ENCODE measurements around the gene ANKUB1. TPM values are rescaled to one million over a fixed set of nuclear protein-coding genes. Genes with fewer than 3 reads are reported as not detected.

The ANKUB1 gene
- polyA plus RNA-seq, 3 donors from 2014 or later = not detected

DNA sequence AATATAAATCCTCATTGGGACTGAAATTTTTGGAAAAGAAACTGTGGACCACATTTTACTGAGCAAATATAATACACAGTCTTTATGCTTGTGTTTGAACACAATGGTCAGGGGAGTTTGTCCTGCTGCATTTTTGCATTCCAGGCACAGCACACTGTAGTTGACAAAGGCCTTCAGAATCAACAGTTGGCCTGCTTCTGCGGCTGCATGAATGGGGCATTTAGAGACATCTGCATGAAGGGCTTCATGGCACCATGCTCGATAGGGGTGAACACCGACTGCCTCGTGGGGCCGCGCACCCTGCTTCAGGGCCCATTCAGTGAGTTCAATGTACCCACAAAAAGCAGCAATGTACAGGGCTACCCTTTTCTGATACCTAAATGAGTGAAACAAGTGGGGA is 24.6 kb downstream of the ANKUB1 start:
- no peaks in the 10 kb centered on the region for H3K9me3 Mint-ChIP-seq
- H3K4me3 Mint-ChIP-seq = no peak overlapping the region
- no peaks in the 10 kb centered on the region for H3K36me3 Mint-ChIP-seq
- DNase-seq = no peak
- H3K27me3 Mint-ChIP-seq (ENCODE audit: low read depth in 3 of 3) = peaks cover 3 to 12% (median 7%) of the 10 kb centered on the region in 3 donors
- H3K4me1 Mint-ChIP-seq = no peaks in the 10 kb centered on the region
- no peak overlapping the region for H3K27ac Mint-ChIP-seq

DNA sequence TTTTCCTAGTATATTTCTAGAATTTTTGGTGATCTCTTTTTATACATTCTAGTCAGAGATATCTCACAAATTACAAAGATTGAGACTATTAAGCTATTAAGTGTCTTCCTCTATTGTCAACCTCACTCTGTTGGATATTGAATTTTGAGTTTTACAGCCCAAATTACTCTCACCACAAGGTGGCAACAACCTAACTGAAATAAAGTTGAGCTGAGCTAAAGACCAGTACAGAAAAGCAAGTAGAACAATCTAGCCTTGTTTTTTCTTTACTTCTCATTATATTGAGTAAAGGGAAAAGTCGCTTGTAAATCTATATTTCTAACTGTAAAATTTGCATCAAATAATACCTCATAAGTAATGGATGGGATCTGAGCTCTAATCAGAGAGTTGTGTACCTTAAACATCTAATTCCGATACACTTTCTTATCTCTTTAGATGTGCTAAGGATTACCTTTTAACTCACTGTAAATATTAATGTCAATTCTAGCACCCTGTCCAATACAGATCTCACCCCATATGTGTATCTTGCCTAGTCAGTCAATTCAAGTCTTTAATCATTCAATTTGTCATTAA is 26.5 kb downstream of the ANKUB1 start:
- no peak for DNase-seq
- no peaks in the 10 kb centered on the region for H3K4me1 Mint-ChIP-seq

DNA sequence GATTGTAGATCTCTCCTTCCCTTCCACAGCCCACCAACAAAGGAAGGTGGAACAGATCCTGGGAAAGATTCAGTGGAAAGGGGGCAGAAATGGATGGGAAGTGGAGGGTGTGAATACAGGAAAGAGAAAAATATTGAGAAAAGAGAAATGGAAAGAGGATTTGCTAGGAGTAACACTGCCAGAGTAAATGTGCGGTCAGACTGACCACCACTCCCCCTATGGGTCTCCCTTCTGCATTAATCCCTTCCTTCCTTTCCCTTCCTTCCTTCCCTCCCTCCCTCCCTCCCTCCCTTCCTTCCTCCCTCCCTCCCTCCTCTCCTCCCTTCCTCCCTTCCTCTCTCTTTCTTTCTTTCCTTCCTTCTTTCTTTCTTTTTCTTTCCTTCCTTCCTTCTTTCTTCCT is 28.1 kb downstream of the ANKUB1 start:
- H3K36me3 Mint-ChIP-seq = no peaks in the 10 kb centered on the region
- H3K4me1 Mint-ChIP-seq = no peaks in the 10 kb centered on the region
- H3K4me3 Mint-ChIP-seq = no peak overlapping the region
- peaks cover 2 to 8% (median 7%) of the 10 kb centered on the region in 3 donors for H3K27me3 Mint-ChIP-seq (ENCODE audit: low read depth in 3 of 3)
- no peak overlapping the region for H3K27ac Mint-ChIP-seq
- no peak for DNase-seq
- H3K9me3 Mint-ChIP-seq = no peaks in the 10 kb centered on the region

More for the DNA sequence above, 26.5 kb downstream of the ANKUB1 start:
- no peak overlapping the region for H3K27ac Mint-ChIP-seq
- H3K9me3 Mint-ChIP-seq = no peaks in the 10 kb centered on the region
- peaks cover 1 to 8% (median 5%) of the 10 kb centered on the region in 3 donors for H3K27me3 Mint-ChIP-seq (ENCODE audit: low read depth in 3 of 3)
- H3K36me3 Mint-ChIP-seq = no peaks in the 10 kb centered on the region
- no peak overlapping the region for H3K4me3 Mint-ChIP-seq

DNA sequence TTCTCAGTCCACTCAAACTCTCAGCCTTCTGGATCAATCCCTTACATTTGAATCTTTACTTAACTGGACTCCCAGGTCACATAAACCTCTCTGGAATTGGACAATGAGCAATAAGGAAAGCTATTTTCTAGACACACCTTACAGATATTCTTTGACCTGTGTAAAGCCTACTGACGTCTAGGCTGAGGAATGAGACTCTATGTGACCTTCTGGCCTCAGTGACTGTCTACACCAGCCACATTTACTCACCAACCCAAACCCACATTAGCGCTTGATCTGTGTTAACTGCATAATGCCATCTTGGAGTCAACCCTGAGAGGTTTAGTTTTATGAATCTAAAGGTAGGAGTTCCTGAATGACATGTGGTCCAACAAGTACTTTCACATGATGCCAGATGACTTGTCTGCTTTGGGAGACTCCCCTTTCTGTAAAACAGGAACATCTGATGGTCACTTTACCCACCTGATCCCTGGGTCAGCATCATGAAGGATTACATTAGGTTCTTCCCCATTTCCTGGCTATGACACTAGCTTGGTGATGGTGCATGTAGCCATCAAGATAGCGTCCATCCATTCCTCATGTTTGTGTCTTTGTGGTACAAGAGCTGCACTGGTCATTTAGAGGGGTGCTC is 28.7 kb downstream of the ANKUB1 start:
- Mint-ChIP-seq H3K27ac (no peak overlapping the region), H3K9me3 (no peaks in the 10 kb centered on the region)

DNA sequence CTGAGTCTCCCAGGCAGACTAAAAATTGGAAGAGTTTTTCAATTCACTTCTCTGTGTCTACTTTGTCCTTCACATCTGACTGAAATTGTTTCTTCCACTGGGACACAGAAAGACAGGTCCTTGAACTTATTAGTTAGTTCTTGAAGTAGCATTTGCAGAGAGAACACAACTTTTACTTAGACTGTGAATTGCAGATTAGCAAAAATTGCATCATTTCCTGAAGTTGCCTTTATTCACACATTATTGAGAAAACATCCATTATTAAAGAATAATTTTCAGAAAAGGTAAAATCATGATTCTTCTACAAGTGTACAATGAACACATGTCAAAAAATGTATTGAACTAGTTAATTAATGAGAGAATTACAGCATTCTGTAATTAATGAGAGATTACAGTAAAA is 38.6 kb downstream of the ANKUB1 start:
- H3K27ac Mint-ChIP-seq = peak overlapping the region in 1 of 6 donors; percentile 64
- DNase-seq = no peak
- peak overlapping the region in 4 of 5 donors; percentile 39 to 98 (median 82) for H3K4me3 Mint-ChIP-seq
- H3K27me3 Mint-ChIP-seq (ENCODE audit: low read depth in 3 of 3) = peaks cover 0 to 4% (median 2%) of the 10 kb centered on the region in 3 donors
- no peaks in the 10 kb centered on the region for H3K9me3 Mint-ChIP-seq
- peaks cover 23 to 44% of the 10 kb centered on the region in 2 donors for H3K4me1 Mint-ChIP-seq
- H3K36me3 Mint-ChIP-seq = peaks cover 0 to 9% (median 8%) of the 10 kb centered on the region in 3 donors

More for the DNA sequence above, 28.7 kb downstream of the ANKUB1 start:
- DNase-seq = no peak
- Mint-ChIP-seq H3K4me3 (no peak overlapping the region), H3K36me3 (no peaks in the 10 kb centered on the region), H3K4me1 (no peaks in the 10 kb centered on the region), H3K27me3 (ENCODE audit: low read depth in 3 of 3) (peaks cover 4 to 5% (median 4%) of the 10 kb centered on the region in 3 donors)

DNA sequence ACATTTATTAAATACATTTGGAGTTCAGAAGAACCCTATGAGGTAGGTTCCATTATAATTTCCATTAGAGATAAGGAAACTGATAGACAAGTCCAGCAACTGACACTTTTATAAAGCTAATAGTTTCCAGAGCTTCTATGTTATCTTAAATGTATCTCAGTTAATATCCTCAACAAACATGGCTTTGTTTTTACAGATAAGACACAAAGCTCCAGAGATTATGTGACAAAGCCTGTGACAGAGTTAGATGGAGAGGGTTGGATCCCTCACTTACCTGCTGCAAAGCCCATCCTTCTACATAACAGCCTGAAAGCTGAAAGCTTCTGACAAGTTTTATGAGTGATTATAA is 39.6 kb downstream of the ANKUB1 start:
- Mint-ChIP-seq H3K9me3 (no peaks in the 10 kb centered on the region), H3K27me3 (ENCODE audit: low read depth in 3 of 3) (peaks cover 0 to 2% (median 1%) of the 10 kb centered on the region in 3 donors), H3K4me1 (peaks cover 26 to 52% of the 10 kb centered on the region in 2 donors), H3K4me3 (peak overlapping the region; percentile 96 to 98 (median 97)), H3K36me3 (peaks cover 4 to 18% (median 16%) of the 10 kb centered on the region in 3 donors), H3K27ac (peak overlapping the region; percentile 86 to 93 (median 90))
- no peak for DNase-seq

DNA sequence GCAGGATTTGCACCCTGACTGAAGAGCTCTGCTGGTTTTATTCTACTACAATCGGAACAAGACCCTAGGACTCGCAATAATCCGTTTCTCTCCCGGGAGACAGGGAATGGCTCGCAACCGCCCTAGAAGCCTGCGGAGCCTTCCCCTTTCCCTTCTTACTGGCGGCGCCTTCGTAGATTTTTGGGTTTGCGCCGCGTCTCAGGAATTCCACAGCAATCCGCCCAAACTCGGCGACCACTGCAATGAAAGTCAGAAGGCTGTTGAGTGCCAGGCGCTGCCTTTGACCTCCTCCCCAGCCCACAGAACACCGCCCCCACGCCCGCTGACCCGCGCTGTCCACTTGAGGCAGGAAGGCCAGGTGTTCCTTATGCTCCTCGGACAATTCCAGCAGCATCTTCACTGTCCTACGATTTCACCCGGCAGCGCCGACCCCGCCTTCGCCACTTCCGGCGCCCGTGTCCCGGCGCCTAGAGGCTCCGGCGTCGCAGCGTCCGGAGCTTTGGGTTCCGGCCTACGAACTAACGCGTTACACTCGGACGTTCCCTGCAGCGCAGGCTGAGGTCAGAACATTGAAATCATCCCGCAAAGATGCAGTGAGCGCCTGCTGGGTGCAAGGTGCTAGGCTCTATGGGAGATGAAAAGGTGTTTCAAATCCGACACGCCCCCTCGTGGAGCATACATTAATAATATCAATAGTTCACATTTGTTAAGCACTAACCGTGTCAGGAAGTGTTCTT is 40.1 kb downstream of the ANKUB1 start, which contains the start of gene COMMD2:
Gene COMMD2, minus strand, starts transcription at position 439 of the 737 bp plus-strand sequence. Its CDS starts 45 bp downstream, at position 394.
- H3K36me3 Mint-ChIP-seq = peaks cover 7 to 20% (median 19%) of the 10 kb centered on the region in 3 donors
- peaks cover 26 to 52% of the 10 kb centered on the region in 2 donors for H3K4me1 Mint-ChIP-seq
- H3K27me3 Mint-ChIP-seq (ENCODE audit: low read depth in 3 of 3) = peaks cover 0 to 2% (median 1%) of the 10 kb centered on the region in 3 donors

DNA sequence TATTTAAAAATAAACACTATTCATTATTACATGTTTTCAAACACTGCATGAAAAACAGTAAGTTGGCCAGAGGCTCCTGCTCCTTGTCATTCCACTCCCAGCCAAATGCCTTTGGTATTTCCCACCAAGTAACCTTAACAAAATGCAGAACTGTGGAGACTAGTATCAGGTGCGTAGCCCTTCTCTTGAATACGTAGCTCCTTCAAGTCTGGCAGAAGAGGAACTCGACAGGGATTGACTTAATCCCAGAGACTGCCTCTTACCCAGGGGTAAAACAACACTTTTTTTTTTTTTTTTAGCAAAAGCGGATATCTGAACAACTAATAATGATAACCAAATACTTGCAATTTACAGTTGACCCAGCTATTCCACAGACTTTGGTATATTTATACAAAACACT is 40.8 kb downstream of the ANKUB1 start:
- H3K4me3 Mint-ChIP-seq = peak overlapping the region; percentile 96 to 98 (median 97)
- H3K27ac Mint-ChIP-seq = peak overlapping the region; percentile 86 to 93 (median 90)
- H3K9me3 Mint-ChIP-seq = no peaks in the 10 kb centered on the region
- H3K36me3 Mint-ChIP-seq = peaks cover 11 to 26% (median 23%) of the 10 kb centered on the region in 3 donors
- peaks cover 26 to 52% of the 10 kb centered on the region in 2 donors for H3K4me1 Mint-ChIP-seq
- no peak for DNase-seq
- peaks cover 0 to 2% (median 1%) of the 10 kb centered on the region in 3 donors for H3K27me3 Mint-ChIP-seq (ENCODE audit: low read depth in 3 of 3)

More for the DNA sequence above, 40.1 kb downstream of the ANKUB1 start, which contains the start of gene COMMD2:
- H3K9me3 Mint-ChIP-seq = no peaks in the 10 kb centered on the region
- H3K27ac Mint-ChIP-seq = peak within 1 kb of the TSS; percentile 86 to 93 (median 90)
- DNase-seq = peak; percentile 67 to 73 (median 68)
- peak within 1 kb of the TSS; percentile 96 to 98 (median 97) for H3K4me3 Mint-ChIP-seq

DNA sequence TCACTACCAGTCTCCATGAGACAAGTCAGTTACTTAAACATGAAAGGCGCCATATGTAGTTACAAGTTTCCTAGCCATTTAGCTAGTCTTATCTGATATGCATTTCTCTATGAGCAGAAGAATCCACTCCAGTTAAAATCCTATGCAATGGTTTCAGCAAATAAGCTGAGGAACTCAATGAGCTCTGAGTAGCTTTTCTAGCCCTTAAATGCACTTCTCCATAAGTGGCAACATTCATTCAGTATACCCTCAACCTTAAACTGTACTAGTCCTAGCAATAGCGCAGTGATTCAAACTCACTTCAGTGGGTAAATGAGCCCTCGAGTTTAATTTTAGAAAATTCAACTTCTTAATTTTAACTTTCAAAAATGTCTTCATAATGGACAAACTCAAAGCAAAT is 47.7 kb downstream of the ANKUB1 start:
- Mint-ChIP-seq H3K4me1 (peaks cover 3 to 35% of the 10 kb centered on the region in 2 donors), H3K4me3 (no peak overlapping the region), H3K27me3 (ENCODE audit: low read depth in 3 of 3) (no peaks in the 10 kb centered on the region), H3K36me3 (peaks cover 19 to 40% (median 37%) of the 10 kb centered on the region in 3 donors), H3K27ac (peak overlapping the region in 1 of 6 donors; percentile 6), H3K9me3 (no peaks in the 10 kb centered on the region)
- DNase-seq = no peak

DNA sequence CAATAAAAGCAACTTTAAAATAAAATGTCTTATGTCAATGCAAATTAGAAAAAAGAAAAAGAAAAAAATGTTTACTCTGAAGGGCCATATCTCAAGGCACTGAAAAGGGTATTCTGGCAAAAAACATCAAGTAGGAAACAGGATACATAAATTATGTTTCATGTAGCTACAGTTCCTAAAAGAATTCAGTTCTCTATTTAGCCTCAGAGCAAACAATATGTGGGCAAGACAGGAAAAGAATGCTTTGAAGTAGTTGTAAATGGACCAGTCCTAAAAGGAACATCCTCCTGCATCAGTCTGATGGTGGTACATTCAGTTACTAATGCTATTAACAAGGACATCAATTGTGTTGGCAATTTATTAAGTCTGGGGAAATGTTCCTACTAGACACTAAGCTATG is 48.2 kb downstream of the ANKUB1 start:
- Mint-ChIP-seq H3K27me3 (ENCODE audit: low read depth in 3 of 3) (no peaks in the 10 kb centered on the region), H3K27ac (peak overlapping the region in 1 of 6 donors; percentile 6), H3K36me3 (peaks cover 20 to 40% (median 40%) of the 10 kb centered on the region in 3 donors), H3K4me1 (peaks cover 3 to 30% of the 10 kb centered on the region in 2 donors), H3K4me3 (no peak overlapping the region), H3K9me3 (no peaks in the 10 kb centered on the region)
- DNase-seq = no peak

DNA sequence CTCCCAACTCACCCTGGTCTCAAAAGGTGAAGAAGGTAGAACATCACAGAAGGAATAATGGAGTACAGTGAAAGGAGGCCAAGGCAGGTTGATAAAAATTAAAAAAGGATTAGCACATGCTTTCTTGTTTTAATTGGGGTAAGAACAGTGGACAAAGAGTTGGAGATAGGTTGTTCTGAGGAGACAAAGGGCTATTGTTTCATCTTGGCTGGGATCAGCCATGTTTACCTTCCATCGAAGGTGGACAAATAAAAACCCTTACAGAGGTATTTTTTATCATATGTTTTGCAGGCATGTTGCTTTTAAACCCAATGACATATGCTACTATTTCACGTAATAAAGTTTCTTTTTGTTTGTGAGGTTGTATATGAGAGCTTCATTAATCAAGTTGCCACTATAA is 53.0 kb downstream of the ANKUB1 start:
- peaks cover 0 to 6% of the 10 kb centered on the region in 2 donors for H3K4me1 Mint-ChIP-seq
- no peaks in the 10 kb centered on the region for H3K9me3 Mint-ChIP-seq
- no peak overlapping the region for H3K4me3 Mint-ChIP-seq

DNA sequence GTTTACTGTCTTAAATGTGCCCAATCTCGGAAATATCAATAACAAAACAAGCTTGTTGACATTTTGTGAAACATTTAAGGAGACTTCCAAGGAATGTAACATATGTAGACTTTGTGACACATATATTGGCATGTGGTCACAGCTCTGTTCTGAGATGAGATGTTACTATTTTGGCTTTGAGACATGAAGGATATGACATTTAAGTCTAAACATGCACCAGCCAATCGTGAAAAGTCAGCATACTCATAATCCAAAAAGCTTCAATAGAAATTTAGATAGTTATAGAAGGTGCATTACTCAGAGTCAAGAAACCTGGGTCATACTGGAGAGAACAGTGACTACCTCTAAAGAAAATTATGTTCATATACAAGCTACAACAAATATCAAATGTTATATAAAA is 53.5 kb downstream of the ANKUB1 start:
- H3K27me3 Mint-ChIP-seq (ENCODE audit: low read depth in 3 of 3) = no peaks in the 10 kb centered on the region
- peaks cover 4 to 19% (median 16%) of the 10 kb centered on the region in 3 donors for H3K36me3 Mint-ChIP-seq
- H3K4me3 Mint-ChIP-seq = no peak overlapping the region
- H3K4me1 Mint-ChIP-seq = peaks cover 0 to under 1% of the 10 kb centered on the region in 2 donors
- H3K9me3 Mint-ChIP-seq = no peaks in the 10 kb centered on the region
- no peak for DNase-seq
- H3K27ac Mint-ChIP-seq = peak overlapping the region in 1 of 6 donors; percentile 7

More for the DNA sequence above, 53.0 kb downstream of the ANKUB1 start:
- peaks cover 4 to 19% (median 16%) of the 10 kb centered on the region in 3 donors for H3K36me3 Mint-ChIP-seq
- no peak overlapping the region for H3K27ac Mint-ChIP-seq
- H3K27me3 Mint-ChIP-seq (ENCODE audit: low read depth in 3 of 3) = no peaks in the 10 kb centered on the region
- DNase-seq = no peak

DNA sequence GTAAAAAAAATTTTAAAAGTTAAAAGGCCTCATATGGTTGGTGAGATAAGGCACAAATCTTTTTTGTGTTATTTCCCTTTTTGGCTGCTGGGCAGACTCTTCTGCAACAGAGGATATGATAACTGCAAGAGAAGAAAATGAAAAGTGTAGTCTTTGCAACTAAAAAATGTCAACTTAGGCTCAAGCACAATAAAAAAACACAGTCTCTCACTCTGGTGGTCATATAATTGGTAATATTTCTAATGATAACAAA is 55.5 kb downstream of the ANKUB1 start:
- no peaks in the 10 kb centered on the region for H3K4me1 Mint-ChIP-seq

More for the DNA sequence above, 55.5 kb downstream of the ANKUB1 start:
- peaks cover 4 to 19% (median 16%) of the 10 kb centered on the region in 3 donors for H3K36me3 Mint-ChIP-seq
- no peaks in the 10 kb centered on the region for H3K9me3 Mint-ChIP-seq
- H3K27ac Mint-ChIP-seq = no peak overlapping the region
- DNase-seq = no peak
- H3K4me3 Mint-ChIP-seq = no peak overlapping the region
- H3K27me3 Mint-ChIP-seq (ENCODE audit: low read depth in 3 of 3) = no peaks in the 10 kb centered on the region
